A673 (cell line): ENCODE measurements around the gene YAF2. TPM values are rescaled to one million over a fixed set of nuclear protein-coding genes. Genes with fewer than 3 reads are reported as not detected.

Experiments used
- BruUV-seq: library from RNA; stranded (reverse); fragments of 400-500 nt; replicated peaks from 2 replicates; lab custom pipeline; 2021; lab: Mats Ljungman, UMichigan
- CTCF ChIA-PET: fragments of 300-600 bp; sonication (Branson Sonifier 250); formaldehyde crosslinking; loops from one replicate; lab custom pipeline; 2022; ENCODE audit warnings: antibody characterized with exemption; lab: Charles Lee
- POLR2A ChIA-PET: fragments of 300-600 bp; sonication (Branson Sonifier 250); formaldehyde crosslinking; loops from one replicate; lab custom pipeline; 2022; ENCODE audit warnings: antibody characterized with exemption; ENCODE audit not compliant: low non-redundant PET; lab: Charles Lee
- DNase-seq: peaks from one replicate; pipeline ENCODE4 v3.0.0-alpha.2; 2015; ENCODE audit warnings: low spot score
- H3K27ac ChIP-seq: fragments of 200-600 bp; sonication (generic); 2 replicates; pipeline ENCODE4 v1.5.1; 2016; ENCODE audit warnings: mixed run types, low read depth, mild to moderate bottlenecking, mixed read lengths, antibody characterized with exemption, low read length; ENCODE audit not compliant: poor library complexity, severe bottlenecking
- H3K27me3 ChIP-seq: fragments of 200-600 bp; sonication (generic); replicated peaks from 2 replicates; pipeline ENCODE4 v1.6.1; 2017; ENCODE audit warnings: mixed run types, low read depth, mild to moderate bottlenecking, mixed read lengths, antibody characterized with exemption, low read length; ENCODE audit not compliant: insufficient read depth, poor library complexity
- H3K36me3 ChIP-seq: fragments of 200-600 bp; sonication (generic); 2 replicates; pipeline ENCODE4 v1.6.1; 2016; ENCODE audit warnings: mixed run types, mild to moderate bottlenecking, mixed read lengths, antibody characterized with exemption, low read length; ENCODE audit not compliant: insufficient read depth, poor library complexity, severe bottlenecking
- H3K4me1 ChIP-seq: fragments of 200-600 bp; sonication (generic); 2 replicates; pipeline ENCODE4 v1.6.1; 2017; ENCODE audit warnings: mixed run types, mild to moderate bottlenecking, mixed read lengths, antibody characterized with exemption, low read length; ENCODE audit not compliant: insufficient read depth, poor library complexity, severe bottlenecking
- H3K4me3 ChIP-seq: fragments of 200-600 bp; sonication (generic); 2 replicates; pipeline ENCODE4 v1.5.1; 2016; ENCODE audit warnings: low read depth, mixed run types, mild to moderate bottlenecking, mixed read lengths, low read length; ENCODE audit not compliant: poor library complexity, severe bottlenecking
- H3K9me3 ChIP-seq: fragments of 200-600 bp; sonication (generic); 2 replicates; pipeline ENCODE4 v1.6.1; 2016; ENCODE audit warnings: mixed run types, low read depth, mild to moderate bottlenecking, mixed read lengths, antibody characterized with exemption, low read length; ENCODE audit not compliant: poor library complexity, severe bottlenecking
- EZH2 ChIP-seq: fragments of 200-600 bp; sonication (generic); IDR thresholded peaks from 2 replicates; pipeline ENCODE4 v1.6.1; 2017; ENCODE audit warnings: borderline replicate concordance, low read depth, mild to moderate bottlenecking, mixed read lengths, antibody characterized with exemption, low read length; ENCODE audit not compliant: poor library complexity, severe bottlenecking
- intact Hi-C: fragments of 100-400 bp; cut with micrococcal nuclease; formaldehyde crosslinking; loops from one replicate; pipeline ENCODE4 v1.10.0; 2022; ENCODE audit not compliant: unreplicated experiment
- total RNA-seq: library from RNA; stranded (reverse); gene quantifications from 2 replicates; pipeline ENCODE4 v1.2.3, GENCODE V29; 2021
- TF ChIP-seq, protein P1 (sequence below): fragments of 300-800, 200-600 bp; sonication (generic); conservative IDR thresholded peaks from 2 replicates; pipeline ENCODE4 v1.5.1; 2017; ENCODE audit warnings: low read depth, mild to moderate bottlenecking, antibody characterized with exemption, low read length, moderate library complexity, mixed read lengths

YAF2 gene
- total RNA-seq, 1 experiment from 2014 or later, result 32.9 TPM

DNA sequence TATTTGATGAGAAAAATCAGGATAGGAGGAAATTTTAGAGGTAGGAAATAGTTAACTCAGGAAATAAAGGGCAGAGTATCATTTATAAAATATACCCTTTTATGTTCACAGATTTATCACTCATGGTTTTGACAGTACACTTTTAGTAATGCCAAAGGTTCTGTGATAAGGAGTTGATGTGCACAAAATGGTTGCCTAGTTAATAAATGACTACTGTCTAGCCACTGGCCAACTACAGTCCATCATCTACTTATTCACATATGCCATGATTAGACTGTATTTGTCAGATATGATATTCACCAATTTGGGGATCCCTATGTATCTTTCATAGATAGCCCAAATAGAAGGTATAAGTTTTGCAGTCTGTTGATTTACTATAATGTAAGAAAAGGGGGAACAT lies 74.1 kb downstream of the YAF2 start:
- DNase-seq, result no peak
- ChIA-PET CTCF (no interaction called here), POLR2A (no interaction called here)
- H3K4me3 ChIP-seq, result no peak overlapping the region
- BruUV-seq, result no TSS peak
- H3K4me1 ChIP-seq, result no peaks in the 10 kb centered on the region
- no peak overlapping the region for H3K27ac ChIP-seq
- H3K9me3 ChIP-seq, result no peaks in the 10 kb centered on the region
- peaks cover 15% of the 10 kb centered on the region for H3K36me3 ChIP-seq
- H3K27me3 ChIP-seq, result no peaks in the 10 kb centered on the region
- TF ChIP-seq EZH2, result no peak
- TF ChIP-seq, protein P1, sequence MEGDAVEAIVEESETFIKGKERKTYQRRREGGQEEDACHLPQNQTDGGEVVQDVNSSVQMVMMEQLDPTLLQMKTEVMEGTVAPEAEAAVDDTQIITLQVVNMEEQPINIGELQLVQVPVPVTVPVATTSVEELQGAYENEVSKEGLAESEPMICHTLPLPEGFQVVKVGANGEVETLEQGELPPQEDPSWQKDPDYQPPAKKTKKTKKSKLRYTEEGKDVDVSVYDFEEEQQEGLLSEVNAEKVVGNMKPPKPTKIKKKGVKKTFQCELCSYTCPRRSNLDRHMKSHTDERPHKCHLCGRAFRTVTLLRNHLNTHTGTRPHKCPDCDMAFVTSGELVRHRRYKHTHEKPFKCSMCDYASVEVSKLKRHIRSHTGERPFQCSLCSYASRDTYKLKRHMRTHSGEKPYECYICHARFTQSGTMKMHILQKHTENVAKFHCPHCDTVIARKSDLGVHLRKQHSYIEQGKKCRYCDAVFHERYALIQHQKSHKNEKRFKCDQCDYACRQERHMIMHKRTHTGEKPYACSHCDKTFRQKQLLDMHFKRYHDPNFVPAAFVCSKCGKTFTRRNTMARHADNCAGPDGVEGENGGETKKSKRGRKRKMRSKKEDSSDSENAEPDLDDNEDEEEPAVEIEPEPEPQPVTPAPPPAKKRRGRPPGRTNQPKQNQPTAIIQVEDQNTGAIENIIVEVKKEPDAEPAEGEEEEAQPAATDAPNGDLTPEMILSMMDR, result no peak
- intact Hi-C loops, result loop anchor here (10.0 kb wide), 1 partner anchor 59 kb away; no protein-coding TSS in a partner anchor

DNA sequence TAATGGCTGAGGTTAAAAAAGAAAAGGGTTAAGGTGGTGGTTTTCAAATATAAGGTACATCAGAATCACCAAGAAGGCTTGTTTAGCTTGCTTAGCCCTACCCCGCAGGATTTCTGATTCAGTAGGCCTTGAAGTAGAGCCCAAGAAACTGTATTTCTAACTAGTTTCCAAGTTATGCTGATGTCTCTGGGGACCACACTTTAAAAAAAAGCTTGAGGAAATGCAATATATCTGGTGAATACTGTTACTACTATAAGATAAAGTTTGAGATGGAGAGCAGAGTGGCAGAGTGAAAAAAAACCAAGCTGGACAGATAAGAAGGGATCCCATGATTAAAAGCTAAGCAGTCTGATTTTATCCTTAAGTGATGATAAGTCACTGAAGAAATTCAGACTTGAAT lies 75.1 kb downstream of the YAF2 start:
- BruUV-seq, result no TSS peak
- CTCF ChIA-PET, result no interaction called here

DNA sequence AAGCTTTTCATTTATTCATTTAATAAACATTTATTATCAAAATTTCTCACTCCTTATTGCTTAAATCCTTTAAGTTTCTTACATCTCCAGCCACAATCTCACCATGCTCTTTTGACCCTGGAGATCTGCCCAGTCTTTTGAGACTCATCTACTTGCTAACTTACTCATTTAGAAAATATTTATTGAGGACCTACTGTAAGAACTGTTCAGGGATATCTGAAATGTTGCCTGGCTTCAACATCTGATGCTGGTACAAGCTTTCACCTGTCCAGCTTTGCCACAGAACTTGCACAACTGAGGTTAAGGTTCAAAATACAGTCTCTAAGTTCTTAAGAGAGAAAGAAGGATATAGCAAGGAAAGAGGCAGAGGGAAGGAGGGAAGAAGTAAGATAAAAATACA lies 75.9 kb downstream of the YAF2 start:
- TF ChIP-seq, protein P1, result no peak
- no peak for TF ChIP-seq EZH2
- DNase-seq, result no peak
- intact Hi-C loops, result loop anchor here (10.0 kb wide), 1 partner anchor 57 kb away; no protein-coding TSS in a partner anchor
- peaks cover 15% of the 10 kb centered on the region for H3K36me3 ChIP-seq
- H3K27ac ChIP-seq, result no peak overlapping the region
- ChIA-PET POLR2A (no interaction called here), CTCF (no interaction called here)
- no peaks in the 10 kb centered on the region for H3K9me3 ChIP-seq
- no peaks in the 10 kb centered on the region for H3K27me3 ChIP-seq
- no peak overlapping the region for H3K4me3 ChIP-seq
- H3K4me1 ChIP-seq, result no peaks in the 10 kb centered on the region
- no TSS peak for BruUV-seq

More for the DNA sequence above, 75.1 kb downstream of the YAF2 start:
- Histone ChIP-seq H3K36me3 (peaks cover 15% of the 10 kb centered on the region), H3K27ac (no peak overlapping the region), H3K4me3 (no peak overlapping the region), H3K4me1 (no peaks in the 10 kb centered on the region), H3K27me3 (no peaks in the 10 kb centered on the region), H3K9me3 (no peaks in the 10 kb centered on the region)
- POLR2A ChIA-PET, result no interaction called here
- TF ChIP-seq EZH2, result no peak
- TF ChIP-seq, protein P1, result no peak
- intact Hi-C loops, result loop anchor here (10.0 kb wide), 1 partner anchor 58 kb away; no protein-coding TSS in a partner anchor
- no peak for DNase-seq
